ENCODE measurements around the gene POMP. TPM values are rescaled to one million over a fixed set of nuclear protein-coding genes. Genes with fewer than 3 reads are reported as not detected.

The POMP gene
- polyA plus RNA-seq, 3 donors: 31.3 to 153 (median 145) TPM

- Mint-ChIP-seq H3K9me3 (peaks cover 0 to 2% (median 0%) of the 10 kb centered on the region in 7 donors), H3K4me1 (no peaks in the 10 kb centered on the region), H3K36me3 (peaks cover 36 to 48% of the 10 kb centered on the region in 2 donors), H3K4me3 (no peak overlapping the region), H3K27ac (no peak overlapping the region), H3K27me3 (ENCODE audit: low read depth in 3 of 3) (no peaks in the 10 kb centered on the region)
- DNase-seq: no peak
- H3K79me2 ChIP-seq (ENCODE audit: insufficient read depth, low read length): no peaks in the 10 kb centered on the region
- no peak overlapping the region for H3K4me2 ChIP-seq (replicated peaks; ENCODE audit: extremely low read depth, low read length, poor library complexity, severe bottlenecking)
- H3K9ac ChIP-seq (ENCODE audit: insufficient read depth, low read length, poor library complexity, severe bottlenecking): no peak overlapping the region
- no CpG with 5 or more reads among the region's 1 CpG for WGBS (ENCODE audit: insufficient coverage)
- no peak overlapping the region for H2AFZ ChIP-seq (ENCODE audit: insufficient read depth, low read depth, low read length, poor library complexity, severe bottlenecking)
- no peak for TF ChIP-seq CTCF (IDR thresholded peaks at IDR 0.05)
- no peaks in the 10 kb centered on the region for H4K20me1 ChIP-seq (ENCODE audit: insufficient read depth, low read length)
- no peak overlapping the region for H3K27ac ChIP-seq (ENCODE audit: low read depth in 1 of 2, low read length in 2 of 2)
- intact Hi-C loops (cut with micrococcal nuclease): no loop called here
- H3K4me3 ChIP-seq (replicated peaks in 1 of 3; ENCODE audit: low read depth in 2 of 3, low read length in 3 of 3): no peak overlapping the region
- H3K4me1 ChIP-seq (ENCODE audit: control insufficient read depth in 1 of 2, insufficient read depth in 2 of 2, low read length in 2 of 2): no peaks in the 10 kb centered on the region
- H3K27me3 ChIP-seq (ENCODE audit: control insufficient read depth in 2 of 2, insufficient read depth in 2 of 2, low read length in 2 of 2): no peaks in the 10 kb centered on the region
- H3K36me3 ChIP-seq (replicated peaks in 1 of 2; ENCODE audit: control insufficient read depth in 1 of 2, insufficient read depth in 2 of 2, low read length in 2 of 2): peaks cover 34 to 43% of the 10 kb centered on the region in 2 donors
- no peaks in the 10 kb centered on the region for H3K9me3 ChIP-seq (replicated peaks in 1 of 2; ENCODE audit: control insufficient read depth in 1 of 2, insufficient read depth in 1 of 2, low read length in 2 of 2)
Measured at GRCh38 chr13:28697441-28697840, 38.5 kb downstream of the POMP start.

- H3K4me1 Mint-ChIP-seq: peaks cover 1% of the 10 kb centered on the region
- DNase-seq: no peak
- H3K4me3 Mint-ChIP-seq: no peak overlapping the region
- no peaks in the 10 kb centered on the region for H3K9me3 ChIP-seq (replicated peaks in 1 of 2; ENCODE audit: control insufficient read depth in 1 of 2, insufficient read depth in 1 of 2, low read length in 2 of 2)
- intact Hi-C loops (cut with micrococcal nuclease): no loop called here
- no peaks in the 10 kb centered on the region for H3K27me3 ChIP-seq (ENCODE audit: control insufficient read depth in 2 of 2, insufficient read depth in 2 of 2, low read length in 2 of 2)
- no peak for TF ChIP-seq CTCF (IDR thresholded peaks at IDR 0.05)
- no peak overlapping the region for H3K4me2 ChIP-seq (replicated peaks; ENCODE audit: extremely low read depth, low read length, poor library complexity, severe bottlenecking)
- peaks cover 1 to 2% of the 10 kb centered on the region in 2 donors for H3K4me1 ChIP-seq (ENCODE audit: control insufficient read depth in 1 of 2, insufficient read depth in 2 of 2, low read length in 2 of 2)
- H3K27ac ChIP-seq (ENCODE audit: low read depth in 1 of 2, low read length in 2 of 2): no peak overlapping the region
- no peak overlapping the region for H2AFZ ChIP-seq (ENCODE audit: insufficient read depth, low read depth, low read length, poor library complexity, severe bottlenecking)
- no peaks in the 10 kb centered on the region for H4K20me1 ChIP-seq (ENCODE audit: insufficient read depth, low read length)
- peaks cover 46 to 52% of the 10 kb centered on the region in 2 donors for H3K36me3 ChIP-seq (replicated peaks in 1 of 2; ENCODE audit: control insufficient read depth in 1 of 2, insufficient read depth in 2 of 2, low read length in 2 of 2)
- H3K79me2 ChIP-seq (ENCODE audit: insufficient read depth, low read length): no peaks in the 10 kb centered on the region
- H3K4me3 ChIP-seq (replicated peaks in 1 of 3; ENCODE audit: low read depth in 2 of 3, low read length in 3 of 3): no peak overlapping the region
- no peak overlapping the region for H3K9ac ChIP-seq (ENCODE audit: insufficient read depth, low read length, poor library complexity, severe bottlenecking)
- WGBS (ENCODE audit: insufficient coverage): no CpG with 5 or more reads among the region's 1 CpG
- H3K9me3 Mint-ChIP-seq: peaks cover 0 to 1% (median 0%) of the 10 kb centered on the region in 7 donors
- no peaks in the 10 kb centered on the region for H3K27me3 Mint-ChIP-seq (ENCODE audit: low read depth in 3 of 3)
- no peak overlapping the region for H3K27ac Mint-ChIP-seq
- H3K36me3 Mint-ChIP-seq: peaks cover 44 to 58% of the 10 kb centered on the region in 2 donors
Measured at GRCh38 chr13:28699246-28699645, 40.3 kb downstream of the POMP start.
